Hepatocyte (in vitro differentiated cells): ENCODE data around the gene CPNE4. TPM values are rescaled to one million over a fixed set of nuclear protein-coding genes. Genes with fewer than 3 reads are reported as not detected.

Source experiments
- DNase-seq: peaks from one replicate; pipeline ENCODE4 v3.0.0-alpha.2; 2016; ENCODE audit warnings: low spot score
- H2AFZ ChIP-seq: fragments of 200-600 bp; sonication (generic); 2 replicates; pipeline ENCODE4 v1.6.0; 2016; ENCODE audit warnings: antibody characterized with exemption, mild to moderate bottlenecking
- H3K27ac ChIP-seq: fragments of 200-600 bp; sonication (generic); 2 replicates; pipeline ENCODE4 v1.5.1; 2016; ENCODE audit warnings: mild to moderate bottlenecking
- H3K27me3 ChIP-seq: fragments of 200-600 bp; sonication (generic); 2 replicates; pipeline ENCODE4 v1.6.1; 2016
- H3K36me3 ChIP-seq: fragments of 200-600 bp; sonication (generic); replicated peaks from 2 replicates; pipeline ENCODE4 v1.5.1; 2016; ENCODE audit warnings: low read depth; ENCODE audit not compliant: insufficient read depth
- H3K4me1 ChIP-seq: fragments of 200-600 bp; sonication (generic); 2 replicates; pipeline ENCODE4 v1.5.1; 2016; ENCODE audit warnings: mild to moderate bottlenecking, moderate library complexity; ENCODE audit not compliant: insufficient read depth
- H3K4me2 ChIP-seq: fragments of 200-600 bp; sonication (generic); 2 replicates; pipeline ENCODE4 v1.6.0; 2016
- H3K4me3 ChIP-seq: fragments of 200-600 bp; sonication (generic); 2 replicates; pipeline ENCODE4 v1.5.1; 2016; ENCODE audit warnings: mild to moderate bottlenecking
- H3K79me2 ChIP-seq: fragments of 200-600 bp; sonication (generic); 2 replicates; pipeline ENCODE4 v1.6.0; 2017; ENCODE audit warnings: mild to moderate bottlenecking
- H3K9me2 ChIP-seq: fragments of 200-600 bp; sonication (generic); replicated peaks from 2 replicates; pipeline ENCODE4 v1.6.0; 2017; ENCODE audit warnings: mild to moderate bottlenecking; ENCODE audit not compliant: insufficient read depth
- H3K9me3 ChIP-seq: fragments of 200-600 bp; sonication (generic); 2 replicates; pipeline ENCODE4 v1.5.1; 2016; ENCODE audit warnings: low read depth, mild to moderate bottlenecking
- H4K20me1 ChIP-seq: fragments of 200-600 bp; sonication (generic); 2 replicates; pipeline ENCODE4 v1.6.0; 2016; ENCODE audit warnings: mild to moderate bottlenecking; ENCODE audit not compliant: insufficient read depth, poor library complexity, severe bottlenecking
- CTCF ChIP-seq: fragments of 200-600 bp; sonication (generic); IDR thresholded peaks from 2 replicates; pipeline ENCODE4 v1.5.1; 2016; ENCODE audit warnings: antibody characterized with exemption, mild to moderate bottlenecking; ENCODE audit not compliant: poor library complexity
- EZH2 ChIP-seq: fragments of 200-600 bp; sonication (generic); IDR thresholded peaks from 2 replicates; pipeline ENCODE4 v1.6.1; 2016; ENCODE audit warnings: antibody characterized with exemption, mild to moderate bottlenecking, borderline replicate concordance
- EZH2phosphoT487 ChIP-seq: fragments of 200-600 bp; sonication (generic); IDR thresholded peaks from one replicate; pipeline ENCODE4 v1.6.1; 2018; ENCODE audit warnings: antibody characterized with exemption, mild to moderate bottlenecking, low read depth, moderate library complexity; ENCODE audit not compliant: unreplicated experiment, severe bottlenecking
- WGBS: methylation state at CpG from one replicate; pipeline ENCODE4 v1.1.6; 2016; ENCODE audit warnings: low lambda C conversion rate; ENCODE audit errors: missing lambda C conversion rate; 5-methylcytosine and 5-hydroxymethylcytosine counted together
- polyA plus RNA-seq: library from polyadenylated mRNA; unstranded; fragments of >200 nt; fragmentation: Nextera tagmentation; extraction: Ambion mirVana; gene quantifications from 2 replicates; pipeline ENCODE4 v1.2.1, GENCODE V29; 2016
- total RNA-seq: library from RNA; depleted of rRNA; stranded (reverse); fragments of >200 nt; gene quantifications from 2 replicates; pipeline ENCODE4 v1.2.3, GENCODE V29; 2014

The CPNE4 gene
- total and polyA plus RNA-seq, 2 experiments from 2014 or later: 0.37 to 0.52 TPM

- no peaks in the 10 kb centered on the region for H3K79me2 ChIP-seq
- no peaks in the 10 kb centered on the region for H3K36me3 ChIP-seq
- no peaks in the 10 kb centered on the region for H4K20me1 ChIP-seq
- no peaks in the 10 kb centered on the region for H3K9me3 ChIP-seq
- no peak for TF ChIP-seq EZH2phosphoT487
- no peak for TF ChIP-seq EZH2
- no peak for TF ChIP-seq CTCF
- 97% methylated on average over 1 of the region's 1 CpG for WGBS
- no peak overlapping the region for H2AFZ ChIP-seq
- H3K4me2 ChIP-seq: no peak overlapping the region
- DNase-seq: no peak
- H3K4me3 ChIP-seq: no peak overlapping the region
- H3K27ac ChIP-seq: no peak overlapping the region
- no peaks in the 10 kb centered on the region for H3K9me2 ChIP-seq
- no peaks in the 10 kb centered on the region for H3K27me3 ChIP-seq
- no peaks in the 10 kb centered on the region for H3K4me1 ChIP-seq
Observed at GRCh38 chr3:131749826-131750225, 285.0 kb downstream of the CPNE4 start.

- H3K36me3 ChIP-seq: no peaks in the 10 kb centered on the region
- no peaks in the 10 kb centered on the region for H3K9me3 ChIP-seq
- TF ChIP-seq EZH2phosphoT487 (no peak), CTCF (no peak), EZH2 (no peak)
- no peak overlapping the region for H2AFZ ChIP-seq
- WGBS: 59% methylated on average over 2 of the region's 2 CpGs
- no peaks in the 10 kb centered on the region for H3K4me1 ChIP-seq
- no peaks in the 10 kb centered on the region for H4K20me1 ChIP-seq
- no peaks in the 10 kb centered on the region for H3K9me2 ChIP-seq
- no peak overlapping the region for H3K4me2 ChIP-seq
- DNase-seq: no peak
- H3K27ac ChIP-seq: no peak overlapping the region
- H3K27me3 ChIP-seq: no peaks in the 10 kb centered on the region
- H3K79me2 ChIP-seq: no peaks in the 10 kb centered on the region
- no peak overlapping the region for H3K4me3 ChIP-seq
Observed at GRCh38 chr3:131747466-131747865, 287.3 kb downstream of the CPNE4 start.

GRCh38 chr3:131744765-131745164 is 290.0 kb downstream of the CPNE4 start:
- H3K27ac ChIP-seq: no peak overlapping the region
- H3K36me3 ChIP-seq: no peaks in the 10 kb centered on the region
- H3K4me1 ChIP-seq: no peaks in the 10 kb centered on the region
- no peak for TF ChIP-seq EZH2
- no peak for TF ChIP-seq EZH2phosphoT487
- no peak for TF ChIP-seq CTCF
- no peak for DNase-seq
- H2AFZ ChIP-seq: no peak overlapping the region
- H3K9me2 ChIP-seq: no peaks in the 10 kb centered on the region
- no peaks in the 10 kb centered on the region for H4K20me1 ChIP-seq
- no peaks in the 10 kb centered on the region for H3K79me2 ChIP-seq
- H3K4me3 ChIP-seq: no peak overlapping the region
- H3K4me2 ChIP-seq: no peak overlapping the region
- H3K27me3 ChIP-seq: no peaks in the 10 kb centered on the region
- WGBS: 76% methylated on average over 3 of the region's 3 CpGs
- no peaks in the 10 kb centered on the region for H3K9me3 ChIP-seq

GRCh38 chr3:131743126-131743525 is 291.7 kb downstream of the CPNE4 start:
- Histone ChIP-seq H3K36me3 (no peaks in the 10 kb centered on the region), H4K20me1 (no peaks in the 10 kb centered on the region), H2AFZ (no peak overlapping the region), H3K9me3 (no peaks in the 10 kb centered on the region), H3K4me1 (no peaks in the 10 kb centered on the region), H3K4me2 (no peak overlapping the region), H3K9me2 (no peaks in the 10 kb centered on the region), H3K27me3 (no peaks in the 10 kb centered on the region), H3K79me2 (no peaks in the 10 kb centered on the region), H3K4me3 (no peak overlapping the region), H3K27ac (no peak overlapping the region)
- no peak for DNase-seq
- TF ChIP-seq EZH2phosphoT487: no peak
- no peak for TF ChIP-seq EZH2
- TF ChIP-seq CTCF: no peak
